Renal pelvis (tissue), 4 donors: Measurements from ENCODE around the gene DDX1. TPM values are rescaled to one million over a fixed set of nuclear protein-coding genes. Genes with fewer than 3 reads are reported as not detected.
"Not testable (repeated sequence)": the region's sequence is repeated elsewhere in the genome, so short reads cannot be mapped to it uniquely, and the experiment has no call there.

Source experiments
- DNase-seq: peaks from one replicate; pipeline ENCODE4 v3.0.0-alpha.2; 2013
- polyA plus RNA-seq, 3 donors: library from polyadenylated mRNA; unstranded; fragments of 120-200 nt; gene quantifications; one replicate each; pipeline ENCODE4 v1.2.1, GENCODE V29; 2013; ENCODE audit not compliant: insufficient read length in 3 of 3

DDX1 gene
- polyA plus RNA-seq, 3 donors = 159 to 177 (median 163) TPM

DNA sequence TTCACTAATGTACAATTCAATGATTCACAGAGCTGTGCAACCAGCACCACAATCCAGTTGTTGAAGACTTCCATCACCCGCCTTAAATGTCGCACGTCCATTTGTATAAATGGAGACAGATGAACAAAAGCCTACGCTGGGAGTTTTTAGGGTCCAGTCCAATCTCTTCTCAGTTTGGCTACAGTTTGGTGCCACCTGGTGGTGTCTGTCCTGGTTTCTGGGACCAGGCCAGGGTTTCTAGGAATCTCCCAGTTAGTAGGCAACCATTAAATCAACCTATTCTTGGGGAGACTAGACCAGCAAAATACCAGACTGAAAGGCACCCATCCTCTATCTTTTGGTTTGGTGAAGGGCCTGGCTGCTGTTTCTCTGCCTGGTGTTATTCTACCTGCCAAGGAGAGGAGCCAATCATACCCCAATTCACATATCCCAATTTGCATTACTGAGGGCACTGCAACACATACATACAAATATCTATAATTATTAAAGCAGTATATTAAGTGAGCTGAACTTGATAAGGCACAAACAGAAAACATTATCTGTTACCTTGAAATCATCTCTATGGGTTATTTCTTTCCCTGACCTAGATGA, 3.2 kb upstream of the DDX1 start:
- DNase-seq = peak; percentile 78

DNA sequence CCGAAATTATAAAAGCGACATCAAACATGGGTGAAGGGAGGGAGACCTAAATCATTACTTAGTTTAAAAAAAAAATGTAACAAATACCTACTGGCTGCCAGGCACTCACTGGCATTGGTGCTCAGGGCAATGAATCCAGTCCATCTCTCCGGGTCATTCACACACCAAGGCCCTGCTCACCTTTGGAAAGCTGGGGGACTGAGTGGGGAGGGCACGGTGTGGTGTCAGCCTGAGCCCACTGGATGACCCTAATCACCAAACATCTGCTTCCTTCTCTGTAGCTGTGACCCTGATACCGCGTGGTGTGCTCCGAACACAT, 336 bp upstream of the DDX1 start:
- no peak for DNase-seq

GRCh38 chr2:15593327-15593705, 1.6 kb downstream of the DDX1 start:
- DNase-seq = no peak

DNA sequence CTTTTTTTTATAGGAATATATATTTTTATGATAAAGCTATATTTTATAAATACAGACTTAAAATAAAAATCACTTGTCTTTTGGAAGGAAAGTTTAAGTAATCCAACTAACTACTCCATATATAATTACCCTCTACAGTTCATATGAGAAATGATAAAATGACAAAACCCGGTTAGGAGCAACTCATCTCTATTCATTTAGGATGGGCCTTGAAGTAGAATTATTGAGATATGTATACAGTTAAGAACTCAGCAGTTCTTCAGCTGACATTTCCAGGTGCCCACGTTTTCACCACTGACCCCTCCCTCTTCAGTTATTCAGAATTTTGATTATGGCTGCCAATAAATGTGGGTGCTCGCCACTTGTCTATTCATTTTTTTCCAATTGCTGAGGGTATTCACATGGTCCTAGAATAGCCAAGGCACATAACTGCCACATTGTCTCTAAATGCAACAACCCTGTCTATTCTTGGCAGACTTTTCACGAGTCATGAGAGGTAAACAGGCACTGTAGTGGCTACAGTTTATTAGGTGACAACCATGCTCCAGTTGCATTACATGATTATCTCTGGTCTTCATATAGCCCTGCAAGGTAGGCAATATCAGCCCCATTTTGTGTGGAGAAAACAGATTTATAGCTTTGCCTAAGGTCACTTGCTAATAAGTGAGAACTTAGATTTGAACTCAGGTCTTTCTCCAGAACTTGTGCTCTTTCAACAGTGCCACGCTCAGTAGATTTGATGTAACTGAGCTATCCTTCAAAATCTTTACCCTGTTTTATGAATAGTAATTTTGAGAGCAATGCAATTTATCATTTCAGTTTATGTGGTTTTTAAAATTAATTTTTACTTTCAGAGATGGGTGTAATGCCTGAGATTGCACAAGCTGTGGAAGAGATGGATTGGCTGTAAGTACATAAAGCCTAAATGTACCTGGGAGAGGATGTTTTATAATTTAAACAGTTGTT, 2.9 kb downstream of the DDX1 start:
- DNase-seq = no peak

DNA sequence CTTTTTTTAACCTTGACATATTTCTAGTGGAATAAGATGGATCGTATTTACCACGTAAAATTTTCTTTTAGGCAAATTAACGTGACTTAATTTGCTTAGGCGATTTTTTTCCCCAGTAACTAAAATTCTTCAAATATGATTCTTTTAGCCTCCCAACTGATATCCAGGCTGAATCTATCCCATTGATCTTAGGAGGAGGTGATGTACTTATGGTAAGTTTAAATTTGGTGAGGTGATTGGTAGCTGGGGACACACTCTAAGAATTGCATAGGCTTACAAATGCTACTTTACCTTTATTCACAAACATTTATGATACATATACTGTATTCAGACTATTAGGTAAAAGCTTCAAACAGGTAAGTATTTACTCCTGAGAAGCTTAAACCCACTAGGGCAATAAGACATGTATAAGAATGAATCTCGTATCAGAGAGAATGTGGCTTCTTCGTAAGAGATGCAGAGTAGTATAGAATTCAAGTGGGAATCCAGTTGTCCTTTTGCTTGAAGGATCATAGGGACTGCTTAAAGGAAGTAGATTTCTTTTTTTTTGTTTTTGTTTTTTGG, 3.8 kb downstream of the DDX1 start:
- no peak for DNase-seq

GRCh38 chr2:15595936-15596335, 4.3 kb downstream of the DDX1 start:
- no peak for DNase-seq

- no peak for DNase-seq
Measured at GRCh38 chr2:15596350-15596749, 4.7 kb downstream of the DDX1 start.

DNA sequence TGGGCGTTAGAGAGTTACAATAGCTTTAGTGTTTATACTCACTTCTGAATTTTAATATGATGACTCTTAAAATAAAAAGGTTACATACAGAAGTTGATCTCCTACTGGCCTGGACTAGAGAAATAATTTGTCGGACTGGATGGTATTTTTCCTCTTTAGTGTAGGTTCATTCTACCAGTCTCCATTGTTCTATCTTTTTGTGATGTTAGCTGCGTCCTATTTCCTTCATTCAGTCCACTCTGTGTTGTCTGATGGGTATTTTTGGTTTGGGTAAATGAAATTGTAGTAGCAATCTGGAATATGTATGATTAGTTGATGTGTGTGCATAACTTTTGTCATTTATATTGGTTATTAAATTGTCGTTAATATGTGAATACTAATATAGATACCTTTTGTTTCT, 5.3 kb downstream of the DDX1 start:
- no peak for DNase-seq

DNA sequence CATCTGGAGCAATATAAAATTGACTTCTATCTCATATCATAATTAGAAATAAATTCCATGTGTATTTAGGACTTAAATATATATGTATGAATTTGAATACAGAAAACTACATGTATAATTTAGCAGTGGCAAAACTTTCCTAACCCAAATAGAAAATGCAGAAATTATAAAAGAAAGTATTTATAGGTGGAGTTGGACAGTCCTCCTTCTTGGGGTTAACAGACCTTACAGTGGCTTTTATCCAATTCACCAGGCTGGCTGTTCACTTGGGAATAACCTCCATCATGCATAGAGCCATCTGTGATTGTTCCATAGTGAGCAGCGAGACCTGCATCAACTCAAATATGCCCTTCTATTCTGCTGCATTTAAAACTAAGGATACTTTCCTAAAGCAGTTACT, 8.3 kb downstream of the DDX1 start:
- no peak for DNase-seq

DNA sequence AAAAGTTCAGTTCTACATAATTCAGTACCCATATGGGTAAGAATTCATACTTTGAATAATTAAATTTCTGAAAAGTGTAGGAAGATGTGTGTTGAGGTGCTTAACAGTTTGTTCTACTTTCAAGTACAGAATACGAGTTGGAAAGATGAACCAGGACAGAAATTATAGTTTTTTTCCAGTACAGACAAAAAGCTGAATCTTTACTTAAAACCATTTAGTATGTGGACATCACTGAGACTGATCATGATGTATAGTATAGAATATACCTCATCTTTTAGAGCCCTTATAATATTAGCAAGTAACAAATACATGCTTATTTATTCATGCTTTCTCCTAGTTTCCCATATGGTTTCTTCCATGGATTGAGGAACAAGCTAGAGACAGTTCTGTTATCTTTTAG, 10.0 kb downstream of the DDX1 start:
- DNase-seq = no peak

GRCh38 chr2:15602393-15602792, 10.7 kb downstream of the DDX1 start:
- no peak for DNase-seq

DNA sequence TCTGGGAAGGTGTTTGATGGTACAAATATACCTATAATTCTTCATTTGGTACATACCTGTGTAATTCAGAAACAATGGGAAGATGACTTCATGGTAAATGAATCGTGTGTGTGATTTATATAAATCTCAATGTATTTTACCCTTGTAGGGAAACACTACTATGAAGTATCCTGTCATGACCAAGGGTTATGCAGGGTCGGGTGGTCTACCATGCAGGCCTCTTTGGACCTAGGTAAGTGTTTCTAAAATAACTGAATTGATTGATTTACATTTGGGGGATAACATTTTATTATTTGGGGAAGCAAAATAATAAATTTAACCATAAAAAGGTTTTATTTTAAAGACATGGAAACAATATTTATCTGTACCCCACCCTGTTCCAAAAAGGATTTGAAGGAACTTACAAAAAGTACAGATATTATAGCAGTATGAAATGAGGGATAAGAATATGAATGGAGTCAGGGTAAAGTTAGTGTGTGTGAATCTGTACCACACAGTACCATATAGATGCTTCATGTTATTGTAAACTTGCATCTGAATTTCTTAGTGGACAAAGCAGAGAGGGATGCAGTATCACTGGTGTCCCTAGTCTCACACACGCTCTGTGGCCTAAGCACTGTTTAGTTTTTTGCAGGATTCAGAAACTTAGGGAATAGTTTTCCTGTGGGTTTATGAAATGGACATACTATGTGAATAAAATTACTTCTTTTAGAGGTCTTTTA, 11.5 kb downstream of the DDX1 start:
- DNase-seq = no peak

DNA sequence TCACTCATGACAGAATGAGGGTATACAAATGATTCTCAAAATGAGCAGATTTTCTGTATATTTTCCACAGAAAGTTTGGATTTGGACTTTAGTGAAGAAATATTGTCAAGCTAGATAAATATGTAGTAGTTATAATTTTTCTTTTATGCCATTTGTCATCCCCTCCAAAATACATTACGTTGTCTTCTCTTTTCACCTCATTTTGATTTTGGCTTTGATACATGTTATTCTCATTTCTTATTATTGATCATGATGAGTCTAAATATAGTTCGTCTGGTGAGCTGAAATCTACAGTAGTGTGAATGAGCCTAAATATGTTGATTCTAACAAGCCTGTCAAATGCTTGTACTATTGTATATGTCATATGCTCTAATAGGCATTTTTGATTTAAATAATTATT, 12.3 kb downstream of the DDX1 start:
- DNase-seq = no peak

DNA sequence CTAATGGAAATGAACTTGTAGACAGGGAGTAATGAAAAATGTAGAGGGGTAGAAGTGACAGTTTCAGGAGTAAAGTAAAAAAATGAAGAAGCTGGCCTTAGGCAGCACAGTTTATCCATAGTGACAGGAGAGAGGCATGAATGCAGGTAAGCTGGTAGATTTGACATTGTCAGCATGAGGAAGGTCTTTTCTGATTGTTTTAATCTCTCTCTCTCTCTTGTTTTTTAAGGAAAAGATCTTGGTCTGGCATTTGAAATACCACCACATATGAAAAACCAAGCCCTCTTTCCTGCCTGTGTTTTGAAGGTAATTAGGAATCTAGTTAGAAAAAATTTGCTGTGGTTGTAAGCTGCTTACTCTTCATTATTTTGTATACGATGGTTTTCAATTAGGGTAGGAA, 14.1 kb downstream of the DDX1 start:
- no peak for DNase-seq

- no peak for DNase-seq
Measured at GRCh38 chr2:15606481-15607441, 15.1 kb downstream of the DDX1 start.

DNA sequence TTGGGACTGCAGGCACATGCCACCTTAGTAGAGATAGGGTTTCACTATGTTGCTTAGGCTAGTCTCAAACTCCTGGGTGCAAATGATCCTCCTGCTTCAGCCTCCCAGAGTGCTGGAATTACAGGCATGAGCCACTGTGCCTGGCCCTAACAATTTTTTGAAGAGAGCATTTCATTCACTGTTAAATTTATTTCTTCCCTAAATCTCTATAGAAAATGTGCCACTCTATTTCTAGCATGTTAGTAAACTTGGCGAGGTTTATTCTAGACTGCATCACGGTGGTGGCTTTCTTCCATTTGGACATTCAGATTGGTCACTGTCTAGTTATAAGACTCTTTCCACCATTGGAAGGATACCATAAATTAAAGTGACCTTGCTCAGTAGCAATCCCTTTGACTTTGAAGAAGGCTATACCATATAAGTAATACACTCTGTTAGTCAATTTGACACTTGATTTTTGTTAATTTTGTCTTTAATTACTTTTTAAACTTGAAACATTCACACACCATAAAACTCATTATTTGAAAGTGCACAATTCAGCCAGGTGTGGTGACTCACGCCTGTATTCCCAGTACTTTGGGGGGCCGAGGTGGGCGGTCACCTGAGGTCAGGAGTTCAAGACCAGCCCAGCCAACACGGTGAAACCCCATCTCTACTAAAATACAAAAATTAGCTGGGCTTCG, 16.2 kb downstream of the DDX1 start:
- DNase-seq = no peak

DNA sequence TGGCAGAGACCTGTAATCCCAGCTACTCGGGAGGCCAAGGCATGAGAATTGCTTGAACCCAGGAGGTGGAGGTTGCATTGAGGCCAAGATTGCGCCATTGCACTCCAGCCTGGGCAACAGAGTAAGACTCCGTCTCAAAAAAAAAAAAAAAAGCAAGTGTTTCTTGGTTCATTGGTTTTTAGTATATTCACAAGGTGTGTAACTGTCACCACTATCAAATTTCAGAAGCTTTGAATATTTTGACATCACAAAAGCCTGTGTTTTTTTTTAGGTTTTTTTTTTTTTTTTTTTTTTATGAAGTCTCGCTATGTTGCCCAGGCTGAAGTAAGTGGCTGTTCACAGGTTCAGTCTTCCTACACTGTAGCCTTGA, 16.7 kb downstream of the DDX1 start:
- DNase-seq = no peak

DNA sequence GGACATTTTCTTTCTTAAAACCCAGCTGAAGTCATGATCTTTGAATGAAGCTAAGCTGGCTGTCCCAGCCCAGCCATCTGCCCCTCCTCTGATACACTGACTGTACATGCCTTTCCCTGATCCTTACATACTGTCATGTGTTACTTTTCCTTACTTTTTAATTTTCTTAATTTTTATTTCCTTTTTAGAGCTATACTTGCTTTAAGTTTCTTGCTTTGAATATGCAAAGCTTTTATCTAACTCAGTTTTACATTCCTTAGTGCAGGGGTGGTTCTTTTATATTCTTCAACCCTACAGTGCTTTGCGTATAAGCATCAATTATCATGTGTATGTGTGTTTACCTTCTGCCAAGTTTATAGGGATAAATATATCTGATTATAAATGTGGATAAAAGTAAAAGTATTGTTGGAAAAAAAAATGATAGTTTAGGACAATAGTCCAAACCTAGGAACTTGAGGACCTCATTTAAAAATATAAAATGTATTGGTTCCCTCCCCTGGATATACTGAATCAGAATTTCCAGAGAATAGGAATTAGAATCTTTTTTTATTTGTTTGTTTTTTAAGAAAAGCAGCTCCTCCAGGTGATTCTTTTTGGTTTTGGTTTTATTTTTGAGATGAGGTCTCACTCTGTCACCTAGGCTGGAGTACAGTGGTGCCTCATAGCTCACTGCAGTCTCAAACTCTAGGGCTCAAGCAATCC, 17.8 kb downstream of the DDX1 start:
- no peak for DNase-seq

DNA sequence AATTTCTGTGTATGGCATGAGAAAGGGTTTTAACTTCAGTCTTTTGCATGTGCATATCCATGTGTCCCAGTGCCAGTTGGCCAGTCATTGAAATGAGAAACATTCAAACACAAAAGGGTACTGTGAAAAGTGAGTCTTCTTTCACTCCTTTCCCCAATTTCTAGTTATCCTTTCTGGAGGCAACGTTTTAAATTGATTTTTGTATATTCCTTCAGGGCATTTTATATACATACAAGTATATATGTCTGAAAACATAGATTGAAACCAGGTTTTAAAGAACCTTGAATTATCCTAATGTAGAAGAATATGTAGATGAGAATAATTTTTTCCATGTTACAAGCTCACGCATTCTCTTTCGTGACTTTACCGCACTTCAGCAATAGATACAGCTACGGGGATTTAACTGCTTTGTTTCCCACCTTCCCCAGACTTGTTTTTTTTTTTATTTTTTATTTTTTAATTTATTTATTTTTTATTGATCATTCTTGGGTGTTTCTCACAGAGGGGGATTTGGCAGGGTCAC, 18.8 kb downstream of the DDX1 start:
- DNase-seq = no peak

- not testable (repeated sequence) for DNase-seq
Measured at GRCh38 chr2:15612101-15612500, 20.4 kb downstream of the DDX1 start.
